HepG2 (cell line): ENCODE measurements around the gene TRIM54. TPM values are rescaled to one million over a fixed set of nuclear protein-coding genes. Genes with fewer than 3 reads are reported as not detected.
A peak's percentile ranks its signal among the peaks of the same experiment; 100 is the strongest.

Source experiments
- ETS1 ChIP-seq: sonication (generic); formaldehyde crosslinking; IDR thresholded peaks from 2 replicates; pipeline ENCODE4 v1.4.0; 2020; ENCODE audit warnings: missing genetic modification reagents
- HNF4A ChIP-seq: sonication (generic); formaldehyde crosslinking; IDR thresholded peaks from 2 replicates; pipeline ENCODE4 v1.4.0; 2020; ENCODE audit warnings: missing genetic modification reagents
- HOXA3 ChIP-seq: sonication (generic); formaldehyde crosslinking; IDR thresholded peaks from 2 replicates; pipeline ENCODE4 v1.5.0; 2020; ENCODE audit warnings: missing genetic modification reagents
- MATR3 ChIP-seq: sonication (generic); formaldehyde crosslinking; IDR thresholded peaks from 2 replicates; pipeline ENCODE4 v1.4.0; 2020; ENCODE audit warnings: missing genetic modification reagents
- MEIS2 ChIP-seq: sonication (generic); formaldehyde crosslinking; IDR thresholded peaks from 2 replicates; pipeline ENCODE4 v1.9.0; 2021; ENCODE audit warnings: mild to moderate bottlenecking, missing genetic modification reagents
- MNT ChIP-seq: fragments of 450-650 bp; IDR thresholded peaks from 2 replicates; pipeline ENCODE4 v1.6.1; 2016
- PBX2 ChIP-seq: IDR thresholded peaks from 2 replicates; pipeline ENCODE4 v1.6.1; 2016; ENCODE audit warnings: control low read depth
- POLR2AphosphoS5 ChIP-seq: IDR thresholded peaks from 2 replicates; pipeline ENCODE4 v1.6.1; 2012; ENCODE audit warnings: low read depth, low read length
- SRSF9 ChIP-seq: fragments of 200-400 bp; formaldehyde crosslinking; IDR thresholded peaks from 2 replicates; pipeline ENCODE4 v1.6.1; 2018; ENCODE audit warnings: borderline replicate concordance, mild to moderate bottlenecking, low read depth, low read length; ENCODE audit not compliant: insufficient read depth, poor library complexity, severe bottlenecking
- ZC3H4 ChIP-seq: sonication (generic); formaldehyde crosslinking; IDR thresholded peaks from 2 replicates; pipeline ENCODE4 v1.4.0; 2020; ENCODE audit warnings: missing genetic modification reagents, borderline replicate concordance
- ZSCAN12 ChIP-seq: sonication (generic); formaldehyde crosslinking; IDR thresholded peaks from 2 replicates; pipeline ENCODE4 v1.9.0; 2021; ENCODE audit warnings: mild to moderate bottlenecking, missing genetic modification reagents
- polyA plus RNA-seq, 8 experiments: library from polyadenylated mRNA; depleted of rRNA in 3 of 8; stranded (reverse) in 7 of 8; unstranded in 1 of 8; fragments of >200 nt; fragmentation: Illumina TruSeq in 4 of 8; extraction: Trizol in 4 of 8; gene quantifications; 2 replicates each; pipeline versions ENCODE4 v1.2.1 to v1.2.3, GENCODE V29; 2011 to 2016; ENCODE audit warnings: low read depth in 4 of 8, missing spikeins in 1 of 8, mixed read lengths in 1 of 8; ENCODE audit not compliant: insufficient read depth in 1 of 8
- total RNA-seq, 5 experiments: library from RNA; depleted of rRNA; stranded (reverse); fragments of >200 nt; fragmentation: Illumina TruSeq; extraction: Trizol; gene quantifications; 2 replicates each; pipeline ENCODE4 v1.2.3, GENCODE V29; 2016; ENCODE audit warnings: low read depth in 1 of 5
- TF ChIP-seq, protein P1 (sequence below): sonication (generic); formaldehyde crosslinking; IDR thresholded peaks from 2 replicates; pipeline ENCODE4 v1.4.0; 2020; ENCODE audit warnings: mild to moderate bottlenecking, missing genetic modification reagents
- TF ChIP-seq, protein P2 (sequence below): sonication (generic); formaldehyde crosslinking; IDR thresholded peaks from 2 replicates; pipeline ENCODE4 v1.5.0; 2020; ENCODE audit warnings: missing genetic modification reagents, mild to moderate bottlenecking, borderline replicate concordance
- TF ChIP-seq, protein P3 (sequence below), 2 experiments: fragments of 450-650 bp in 1 of 2; sonication (generic) in 1 of 2; formaldehyde crosslinking in 1 of 2; IDR thresholded peaks; 2 replicates each; pipeline versions ENCODE4 v1.6.1 to v1.8.0; 2016 to 2022; ENCODE audit warnings: antibody characterized with exemption in 1 of 2, mild to moderate bottlenecking in 1 of 2, missing genetic modification reagents in 1 of 2

Gene TRIM54
- total and polyA plus RNA-seq, 2 of the 13 experiments (the other 11 are each of a cell fraction or from before 2014, with no cell fraction given) = 0.07 to 0.13 TPM

DNA sequence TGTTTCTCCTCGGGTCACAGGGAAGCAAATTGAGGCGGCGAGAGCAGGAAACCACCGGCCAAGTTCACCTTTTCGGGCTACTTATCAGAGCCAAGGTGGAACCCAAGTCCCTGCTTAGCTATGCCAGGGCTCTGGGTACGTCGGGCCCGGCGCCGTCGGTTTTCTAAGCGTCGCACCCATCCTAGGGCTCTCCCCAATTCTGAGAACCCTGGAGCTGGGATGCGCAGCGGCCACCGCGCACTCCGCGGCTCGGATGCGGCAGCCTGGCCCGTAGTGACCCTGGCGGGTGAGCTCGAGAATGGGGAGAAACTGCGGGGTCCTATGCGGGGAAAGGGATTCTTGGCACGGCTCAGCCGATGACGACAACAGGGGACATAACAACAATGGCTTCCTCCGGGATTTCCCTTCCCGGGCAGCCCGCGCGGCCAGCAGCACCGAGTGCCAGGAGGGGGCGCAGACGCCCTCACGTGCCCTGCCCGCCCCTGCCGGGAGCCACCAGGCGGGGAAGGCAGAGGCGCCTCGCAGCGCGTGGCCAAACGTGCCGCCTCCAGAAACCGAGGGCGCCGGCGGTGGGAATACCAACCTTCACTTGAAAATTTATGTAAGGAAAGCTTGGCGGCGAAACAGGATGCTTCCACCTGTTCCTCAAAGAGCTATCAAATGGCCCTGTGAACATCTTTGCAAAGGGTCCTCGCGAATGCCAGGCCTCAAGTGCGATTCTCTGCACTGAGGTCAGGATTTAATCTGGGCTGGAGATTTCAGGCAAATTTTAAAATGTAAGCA lies 17.3 kb upstream of the TRIM54 start (continued):
- TF ChIP-seq ZSCAN12 (no peak), HNF4A (CRISPR knock-in tag) (no peak), HOXA3 (CRISPR knock-in tag) (peak; percentile 85), ZC3H4 (CRISPR knock-in tag) (0 out of 2 replicates have a peak, but pooled peaks have one; percentile 62), MATR3 (CRISPR knock-in tag) (no peak), POLR2AphosphoS5 (no peak), PBX2 (CRISPR knock-in tag) (no peak), MNT (no peak), ETS1 (CRISPR knock-in tag) (no peak), MEIS2 (CRISPR knock-in tag) (peak; percentile 56; the same call in 1 of the 2 replicates), SRSF9 (no peak)
- TF ChIP-seq, protein P1, sequence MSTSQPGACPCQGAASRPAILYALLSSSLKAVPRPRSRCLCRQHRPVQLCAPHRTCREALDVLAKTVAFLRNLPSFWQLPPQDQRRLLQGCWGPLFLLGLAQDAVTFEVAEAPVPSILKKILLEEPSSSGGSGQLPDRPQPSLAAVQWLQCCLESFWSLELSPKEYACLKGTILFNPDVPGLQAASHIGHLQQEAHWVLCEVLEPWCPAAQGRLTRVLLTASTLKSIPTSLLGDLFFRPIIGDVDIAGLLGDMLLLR = peak; percentile 71; the same call in 1 of the 2 replicates
- TF ChIP-seq, protein P2, sequence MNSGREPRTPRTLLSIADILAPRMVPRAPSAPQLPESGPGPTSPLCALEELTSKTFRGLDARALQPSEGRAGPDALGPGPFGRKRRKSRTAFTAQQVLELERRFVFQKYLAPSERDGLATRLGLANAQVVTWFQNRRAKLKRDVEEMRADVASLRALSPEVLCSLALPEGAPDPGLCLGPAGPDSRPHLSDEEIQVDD = 0 out of 2 replicates have a peak, but pooled peaks have one; percentile 46
- TF ChIP-seq, protein P3, sequence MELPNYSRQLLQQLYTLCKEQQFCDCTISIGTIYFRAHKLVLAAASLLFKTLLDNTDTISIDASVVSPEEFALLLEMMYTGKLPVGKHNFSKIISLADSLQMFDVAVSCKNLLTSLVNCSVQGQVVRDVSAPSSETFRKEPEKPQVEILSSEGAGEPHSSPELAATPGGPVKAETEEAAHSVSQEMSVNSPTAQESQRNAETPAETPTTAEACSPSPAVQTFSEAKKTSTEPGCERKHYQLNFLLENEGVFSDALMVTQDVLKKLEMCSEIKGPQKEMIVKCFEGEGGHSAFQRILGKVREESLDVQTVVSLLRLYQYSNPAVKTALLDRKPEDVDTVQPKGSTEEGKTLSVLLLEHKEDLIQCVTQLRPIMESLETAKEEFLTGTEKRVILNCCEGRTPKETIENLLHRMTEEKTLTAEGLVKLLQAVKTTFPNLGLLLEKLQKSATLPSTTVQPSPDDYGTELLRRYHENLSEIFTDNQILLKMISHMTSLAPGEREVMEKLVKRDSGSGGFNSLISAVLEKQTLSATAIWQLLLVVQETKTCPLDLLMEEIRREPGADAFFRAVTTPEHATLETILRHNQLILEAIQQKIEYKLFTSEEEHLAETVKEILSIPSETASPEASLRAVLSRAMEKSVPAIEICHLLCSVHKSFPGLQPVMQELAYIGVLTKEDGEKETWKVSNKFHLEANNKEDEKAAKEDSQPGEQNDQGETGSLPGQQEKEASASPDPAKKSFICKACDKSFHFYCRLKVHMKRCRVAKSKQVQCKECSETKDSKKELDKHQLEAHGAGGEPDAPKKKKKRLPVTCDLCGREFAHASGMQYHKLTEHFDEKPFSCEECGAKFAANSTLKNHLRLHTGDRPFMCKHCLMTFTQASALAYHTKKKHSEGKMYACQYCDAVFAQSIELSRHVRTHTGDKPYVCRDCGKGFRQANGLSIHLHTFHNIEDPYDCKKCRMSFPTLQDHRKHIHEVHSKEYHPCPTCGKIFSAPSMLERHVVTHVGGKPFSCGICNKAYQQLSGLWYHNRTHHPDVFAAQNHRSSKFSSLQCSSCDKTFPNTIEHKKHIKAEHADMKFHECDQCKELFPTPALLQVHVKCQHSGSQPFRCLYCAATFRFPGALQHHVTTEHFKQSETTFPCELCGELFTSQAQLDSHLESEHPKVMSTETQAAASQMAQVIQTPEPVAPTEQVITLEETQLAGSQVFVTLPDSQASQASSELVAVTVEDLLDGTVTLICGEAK (IDR thresholded peaks at IDR 0.05) = no peak
- TF ChIP-seq, protein P3 (CRISPR knock-in tag; IDR thresholded peaks at IDR 0.05) = peak; percentile 87; the same call in 1 of the 2 replicates
